Peyer's patch (tissue), 4 donors: ENCODE measurements around the gene TNC. TPM values are rescaled to one million over a fixed set of nuclear protein-coding genes. Genes with fewer than 3 reads are reported as not detected.

Source experiments
- DNase-seq, 3 donors: peaks; one replicate each; pipeline ENCODE4 v3.0.0-alpha.2; 2017 to 2019
- H3K27ac ChIP-seq, 4 donors: fragments of 200-600 bp; sonication (generic); one replicate each; pipeline ENCODE4 v1.5.1; 2016 to 2019
- H3K27me3 ChIP-seq, 2 donors: fragments of 200-600 bp; sonication (generic); one replicate each; pipeline ENCODE4 v1.5.1; 2019
- H3K36me3 ChIP-seq, 3 donors: fragments of 200-600 bp; sonication (generic); one replicate each; pipeline ENCODE4 v1.5.1; 2016 to 2019
- H3K4me1 ChIP-seq, 4 donors: fragments of 200-600 bp; sonication (generic); one replicate each; pipeline ENCODE4 v1.5.1; 2016 to 2019
- H3K4me3 ChIP-seq, 4 donors: fragments of 200-600 bp; sonication (generic); 1 replicate in 3 of 4; 2 replicates in 1 of 4; pipeline ENCODE4 v1.5.1; 2016 to 2019; ENCODE audit warnings: mild to moderate bottlenecking in 1 of 4
- H3K9me3 ChIP-seq, 4 donors: fragments of 200-600 bp; sonication (generic); one replicate each; pipeline ENCODE4 v1.5.1; 2016 to 2019; ENCODE audit warnings: mild to moderate bottlenecking in 1 of 4
- POLR2A ChIP-seq, 2 donors: fragments of 450-650 bp; IDR thresholded peaks; one replicate each; pipeline ENCODE4 v1.5.1; 2017; ENCODE audit warnings: antibody characterized with exemption in 2 of 2, mild to moderate bottlenecking in 2 of 2, moderate library complexity in 2 of 2
- total RNA-seq, 4 donors: library from RNA; depleted of rRNA; stranded (reverse); fragments of >200 nt; gene quantifications; one replicate each; pipeline ENCODE4 v1.1.0, GENCODE V29; 2016
- TF ChIP-seq, protein P1 (sequence below), 6 experiments: fragments of 450-650 bp in 4 of 6; fragments of 200-600 bp in 2 of 6; sonication (generic) in 1 of 6; IDR thresholded peaks; one replicate each; pipeline ENCODE4 v1.5.1; 2017 to 2019; ENCODE audit warnings: antibody characterized with exemption in 6 of 6, mild to moderate bottlenecking in 3 of 6, moderate library complexity in 1 of 6

Gene TNC
- total RNA-seq, 4 donors from 2014 or later: 14.5 to 97.4 (median 38.4) TPM

DNA sequence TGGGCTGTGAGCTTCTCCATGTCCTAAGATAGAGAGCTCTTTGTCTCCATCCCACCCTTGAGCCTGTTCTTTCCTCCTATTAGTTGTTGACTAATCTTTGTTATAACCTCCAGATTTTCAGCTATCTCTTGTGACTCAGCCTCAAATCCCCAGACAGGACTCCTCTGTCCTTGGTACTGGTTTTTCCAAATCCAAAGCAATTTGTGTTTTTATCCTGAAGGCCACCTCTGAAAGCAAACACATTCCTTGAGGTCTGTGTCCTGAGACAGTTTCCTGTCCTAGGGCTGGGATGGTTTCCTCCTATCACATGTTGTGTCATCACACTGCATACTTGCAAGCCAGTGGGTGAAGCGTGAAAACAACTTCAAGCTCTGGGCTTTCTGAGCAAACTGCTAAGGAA, 8.5 kb downstream of the TNC start:
- no peak for DNase-seq
- TF ChIP-seq, protein P1, sequence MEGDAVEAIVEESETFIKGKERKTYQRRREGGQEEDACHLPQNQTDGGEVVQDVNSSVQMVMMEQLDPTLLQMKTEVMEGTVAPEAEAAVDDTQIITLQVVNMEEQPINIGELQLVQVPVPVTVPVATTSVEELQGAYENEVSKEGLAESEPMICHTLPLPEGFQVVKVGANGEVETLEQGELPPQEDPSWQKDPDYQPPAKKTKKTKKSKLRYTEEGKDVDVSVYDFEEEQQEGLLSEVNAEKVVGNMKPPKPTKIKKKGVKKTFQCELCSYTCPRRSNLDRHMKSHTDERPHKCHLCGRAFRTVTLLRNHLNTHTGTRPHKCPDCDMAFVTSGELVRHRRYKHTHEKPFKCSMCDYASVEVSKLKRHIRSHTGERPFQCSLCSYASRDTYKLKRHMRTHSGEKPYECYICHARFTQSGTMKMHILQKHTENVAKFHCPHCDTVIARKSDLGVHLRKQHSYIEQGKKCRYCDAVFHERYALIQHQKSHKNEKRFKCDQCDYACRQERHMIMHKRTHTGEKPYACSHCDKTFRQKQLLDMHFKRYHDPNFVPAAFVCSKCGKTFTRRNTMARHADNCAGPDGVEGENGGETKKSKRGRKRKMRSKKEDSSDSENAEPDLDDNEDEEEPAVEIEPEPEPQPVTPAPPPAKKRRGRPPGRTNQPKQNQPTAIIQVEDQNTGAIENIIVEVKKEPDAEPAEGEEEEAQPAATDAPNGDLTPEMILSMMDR (IDR thresholded peaks at IDR 0.05): no peak
- TF ChIP-seq POLR2A (IDR thresholded peaks at IDR 0.05): no peak

DNA sequence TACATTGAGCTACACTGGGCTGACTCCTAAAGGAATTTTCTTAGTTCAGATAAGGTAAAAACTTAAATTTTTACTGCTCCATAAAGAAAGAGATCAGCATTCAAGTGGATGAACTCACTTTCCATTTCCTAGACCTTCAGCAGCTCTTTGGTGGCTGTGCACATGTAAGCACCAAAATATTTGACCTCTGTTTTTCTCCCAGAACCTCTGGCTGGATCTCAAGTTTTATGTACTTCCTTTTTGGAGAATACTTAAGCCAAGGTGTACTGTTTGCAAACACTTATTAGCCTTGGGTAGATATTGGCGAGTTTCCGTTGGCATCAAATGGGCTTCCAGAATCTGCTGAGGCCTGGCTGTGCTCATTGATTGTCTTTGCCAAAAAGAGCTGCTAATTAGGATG, 10.3 kb downstream of the TNC start:
- no peak overlapping the region for H3K4me3 ChIP-seq
- H3K36me3 ChIP-seq: no peaks in the 10 kb centered on the region
- DNase-seq: no peak
- TF ChIP-seq POLR2A (IDR thresholded peaks at IDR 0.05): no peak
- TF ChIP-seq, protein P1 (IDR thresholded peaks at IDR 0.05): no peak
- no peaks in the 10 kb centered on the region for H3K4me1 ChIP-seq
- no peaks in the 10 kb centered on the region for H3K27me3 ChIP-seq
- H3K27ac ChIP-seq: peak overlapping the region in 1 of 4 donors; percentile 59
- no peaks in the 10 kb centered on the region for H3K9me3 ChIP-seq

More for the DNA sequence above, 8.5 kb downstream of the TNC start:
- no peaks in the 10 kb centered on the region for H3K36me3 ChIP-seq
- peak overlapping the region in 1 of 4 donors; percentile 21 for H3K27ac ChIP-seq
- H3K4me1 ChIP-seq: no peaks in the 10 kb centered on the region
- no peak overlapping the region for H3K4me3 ChIP-seq
- H3K27me3 ChIP-seq: no peaks in the 10 kb centered on the region
- H3K9me3 ChIP-seq: no peaks in the 10 kb centered on the region

DNA sequence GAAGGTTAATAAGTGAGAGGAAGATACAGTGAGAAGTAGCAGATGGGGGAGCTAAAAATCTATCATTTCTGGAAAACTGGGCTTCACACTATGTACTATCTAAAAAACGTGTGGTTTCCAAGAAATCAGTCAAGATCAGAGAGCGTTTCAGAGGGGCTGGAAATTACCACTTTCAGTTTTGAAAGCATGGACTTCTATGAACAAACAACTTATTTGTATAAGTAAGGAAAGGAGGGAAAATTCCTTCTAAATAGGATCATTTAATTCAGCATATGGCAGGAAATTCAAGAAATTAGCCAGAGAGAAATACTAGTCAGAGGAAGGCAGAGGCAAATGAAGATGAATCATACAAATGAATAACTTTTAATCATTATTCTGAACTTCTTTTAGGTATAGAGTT, 11.3 kb downstream of the TNC start:
- TF ChIP-seq, protein P1 (IDR thresholded peaks at IDR 0.05): no peak
- TF ChIP-seq POLR2A (IDR thresholded peaks at IDR 0.05): no peak
- Histone ChIP-seq H3K4me3 (no peak overlapping the region), H3K36me3 (no peaks in the 10 kb centered on the region), H3K27me3 (no peaks in the 10 kb centered on the region), H3K9me3 (no peaks in the 10 kb centered on the region), H3K27ac (peak overlapping the region in 2 of 4 donors; percentile 36 to 59), H3K4me1 (no peaks in the 10 kb centered on the region)
- DNase-seq: no peak

DNA sequence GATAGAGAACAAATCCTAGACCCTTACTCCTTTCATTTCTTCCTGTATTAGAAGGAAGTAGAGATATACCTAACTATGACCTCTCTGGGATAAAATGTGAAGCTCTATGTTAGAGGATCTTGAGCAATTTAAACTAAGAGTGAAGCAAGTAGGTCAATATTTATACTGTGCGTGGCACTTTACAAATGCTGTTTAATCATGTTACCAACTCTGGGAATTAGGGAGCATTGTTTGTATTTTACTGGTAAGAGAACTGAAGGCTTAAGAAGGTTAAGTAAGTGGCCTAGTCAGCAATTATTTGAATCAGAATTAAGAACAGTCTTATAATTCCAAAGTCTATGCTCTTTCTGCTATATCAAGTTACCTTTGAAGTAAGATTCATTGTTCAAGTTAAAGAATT, 12.0 kb downstream of the TNC start:
- peak overlapping the region in 2 of 4 donors; percentile 36 to 59 for H3K27ac ChIP-seq
- no peak for DNase-seq
- no peaks in the 10 kb centered on the region for H3K27me3 ChIP-seq
- no peaks in the 10 kb centered on the region for H3K4me1 ChIP-seq
- H3K4me3 ChIP-seq: no peak overlapping the region
- H3K9me3 ChIP-seq: no peaks in the 10 kb centered on the region
- TF ChIP-seq, protein P1 (IDR thresholded peaks at IDR 0.05): no peak
- TF ChIP-seq POLR2A (IDR thresholded peaks at IDR 0.05): no peak
- no peaks in the 10 kb centered on the region for H3K36me3 ChIP-seq

DNA sequence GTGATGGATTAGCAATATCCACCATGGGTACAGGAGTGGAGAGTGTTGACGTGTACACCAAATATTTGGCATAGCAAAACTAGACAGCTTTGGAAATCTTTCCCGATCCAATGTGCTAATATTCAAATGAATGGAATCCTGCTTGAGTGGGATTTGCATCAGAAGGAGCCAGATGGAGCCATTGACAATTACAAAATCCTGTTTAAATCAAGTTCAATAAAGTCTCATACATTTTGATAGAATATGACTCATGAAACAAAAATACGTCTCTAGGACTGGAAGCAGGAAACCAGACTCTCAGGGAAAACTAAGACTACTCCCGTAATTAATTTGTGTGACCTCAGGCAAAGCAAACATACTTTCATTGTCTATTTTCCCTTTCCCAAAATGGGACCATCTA, 13.0 kb downstream of the TNC start:
- no peaks in the 10 kb centered on the region for H3K27me3 ChIP-seq
- peak overlapping the region in 1 of 4 donors; percentile 59 for H3K27ac ChIP-seq
- H3K36me3 ChIP-seq: no peaks in the 10 kb centered on the region
- no peak overlapping the region for H3K4me3 ChIP-seq
- TF ChIP-seq, protein P1 (IDR thresholded peaks at IDR 0.05): no peak
- TF ChIP-seq POLR2A (IDR thresholded peaks at IDR 0.05): no peak
- no peak for DNase-seq
- no peaks in the 10 kb centered on the region for H3K9me3 ChIP-seq
- H3K4me1 ChIP-seq: no peaks in the 10 kb centered on the region
